ENCODE results near the gene EPB41L3.

GRCh38 chr18:5468394-5468793 lies 75.4 kb downstream of the EPB41L3 start:
- TF ChIP-seq CTCF (IDR thresholded peaks at IDR 0.05): no peak
- no peak for TF ChIP-seq EP300 (IDR thresholded peaks at IDR 0.05)
